A204.1 (cell line): ENCODE measurements around the gene HS2ST1.
A peak's percentile ranks its signal among the peaks of the same experiment; 100 is the strongest.
"Not testable (repeated sequence)": the region's sequence is repeated elsewhere in the genome, so short reads cannot be mapped to it uniquely, and the experiment has no call there.

Experiments used
- FAIRE-seq: peaks from 2 replicates; lab custom pipeline; 2012; peaks lifted over from hg19 to GRCh38; lab: Jason Lieb, UNC

The HS2ST1 gene

DNA sequence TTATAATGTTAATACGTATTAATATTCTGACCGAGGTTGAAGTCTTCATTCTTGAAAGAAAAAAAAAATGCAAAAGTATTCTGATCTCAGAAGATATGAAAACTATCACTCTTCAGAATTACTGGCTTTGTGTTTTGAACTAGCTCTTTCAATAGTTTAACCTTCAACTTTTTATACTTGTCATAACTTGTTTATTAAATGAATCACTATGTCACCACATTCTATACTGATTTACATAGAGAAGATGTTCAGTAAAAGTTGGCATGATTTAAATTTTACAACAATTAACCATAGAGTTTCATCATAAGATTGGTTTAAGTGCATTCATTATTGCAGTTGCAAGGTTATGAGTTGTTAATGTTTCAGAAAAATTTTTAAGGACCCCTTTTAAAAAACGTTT, 57.3 kb downstream of the HS2ST1 start:
- FAIRE-seq = peak; percentile 25

DNA sequence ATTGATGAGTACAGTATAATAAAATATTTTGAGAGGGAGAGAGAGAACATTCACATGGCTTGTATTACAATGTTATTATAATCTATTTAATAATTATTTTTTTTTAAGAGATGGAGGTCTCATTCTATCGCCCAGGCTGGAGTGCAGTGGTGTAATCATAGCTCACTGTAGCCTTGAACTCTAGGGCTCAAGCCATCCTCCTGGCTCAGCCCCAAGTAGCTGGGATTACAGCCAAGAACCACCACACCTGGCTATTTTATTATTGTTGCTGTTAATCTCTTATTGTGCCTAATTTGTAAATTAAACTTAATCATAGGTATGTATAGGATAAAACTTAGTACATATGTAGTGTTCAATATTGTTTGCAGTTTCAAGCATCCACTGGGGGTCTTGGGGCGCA, 57.8 kb downstream of the HS2ST1 start:
- no peak for FAIRE-seq

DNA sequence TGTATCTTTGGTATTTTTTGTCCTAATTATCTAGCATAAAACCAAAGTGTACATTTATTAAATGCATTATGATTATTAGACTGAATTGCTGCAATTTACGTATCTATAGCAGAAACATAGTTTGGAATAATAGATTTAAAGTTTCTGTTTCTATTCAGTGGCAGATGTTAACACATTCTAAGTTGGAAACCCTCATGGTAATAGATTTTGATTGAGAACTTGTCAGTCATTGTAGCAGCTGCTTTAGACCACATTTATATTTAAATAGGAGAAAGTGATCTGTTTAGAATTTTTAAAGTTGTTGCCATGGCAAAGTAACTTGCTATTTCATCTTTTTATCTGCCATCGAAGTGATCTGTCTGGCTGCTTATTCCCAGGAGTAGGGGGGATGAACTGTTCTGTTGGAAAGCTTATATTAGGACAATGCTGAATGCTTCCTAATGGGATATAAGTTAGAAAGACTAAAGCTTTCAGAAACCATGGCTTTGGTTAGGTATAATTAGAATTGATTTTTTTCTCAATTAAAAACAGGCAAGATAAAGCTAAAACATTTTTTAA, 61.6 kb downstream of the HS2ST1 start:
- no peak for FAIRE-seq

DNA sequence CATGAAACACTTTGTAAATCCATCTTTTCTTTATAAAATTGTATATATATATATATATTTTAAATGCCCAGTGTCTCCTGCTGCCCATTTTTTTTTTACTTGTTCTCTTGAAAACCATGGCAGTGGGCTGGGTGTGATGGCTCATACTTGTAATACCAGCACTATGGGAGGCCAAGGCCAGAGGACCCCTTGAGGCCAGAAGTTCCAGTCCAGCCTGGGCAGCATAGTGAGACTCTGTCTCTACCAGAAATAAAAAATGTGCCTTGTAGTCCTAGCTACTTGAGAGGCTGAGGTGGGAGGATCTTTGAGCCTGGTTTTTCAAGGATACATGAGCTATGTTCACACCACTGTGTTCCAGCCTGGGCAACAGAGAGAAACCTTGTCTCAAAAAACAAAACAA, 62.2 kb downstream of the HS2ST1 start:
- FAIRE-seq = no peak

DNA sequence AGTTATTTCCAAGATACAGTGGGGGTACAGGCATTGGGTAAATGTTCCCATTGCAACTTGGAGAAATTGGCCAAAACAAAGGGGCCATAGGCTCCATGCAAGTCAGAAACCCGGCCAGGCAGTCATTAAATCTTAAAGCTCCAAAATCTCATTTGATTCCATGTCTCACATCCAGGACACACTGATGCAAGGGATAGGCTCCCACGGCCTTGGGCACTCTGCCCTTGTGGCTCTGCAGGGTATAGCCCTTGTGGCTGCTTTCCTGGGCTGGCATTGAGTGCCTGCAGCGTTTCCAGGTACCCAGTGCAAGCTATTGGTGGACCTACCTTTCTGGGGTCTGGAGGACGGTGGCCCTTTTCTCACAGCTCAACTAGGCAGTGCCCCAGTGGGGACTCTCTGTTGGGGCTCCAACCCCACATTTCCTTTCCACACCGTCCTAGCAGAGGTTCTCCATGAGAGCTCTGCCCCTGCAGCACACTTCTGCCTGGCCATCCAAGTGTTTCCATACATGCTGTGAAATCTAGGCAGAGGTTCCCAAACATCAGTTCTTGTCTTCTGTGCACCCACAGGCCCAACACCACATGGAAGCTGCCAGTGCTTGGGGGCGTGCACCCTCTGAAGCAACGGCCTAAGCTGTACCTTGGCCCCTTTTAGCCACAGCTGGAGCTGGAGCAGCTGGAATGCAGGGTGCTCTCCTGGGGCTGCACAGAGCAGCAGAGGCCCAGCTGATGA, 67.2 kb downstream of the HS2ST1 start:
- FAIRE-seq = no peak

DNA sequence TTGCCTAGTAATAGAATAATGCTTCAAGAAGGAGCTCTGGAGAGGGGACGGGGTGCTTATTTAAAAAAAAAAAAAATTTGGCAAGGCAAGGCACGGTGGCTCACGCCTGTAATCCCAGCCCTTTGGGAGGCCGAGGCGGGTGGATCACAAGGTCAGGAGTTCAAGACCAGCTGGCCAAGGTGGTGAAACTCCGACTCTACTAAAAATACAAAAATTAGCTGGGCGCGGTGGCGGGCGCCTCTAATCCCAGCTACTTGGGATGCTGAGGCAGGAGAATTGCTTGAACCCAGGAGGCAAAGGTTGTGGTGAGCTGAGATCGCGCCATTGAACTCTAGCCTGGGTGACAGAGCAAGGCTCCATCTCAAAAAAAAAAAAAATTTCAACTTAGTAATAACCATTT, 69.2 kb downstream of the HS2ST1 start:
- not testable (repeated sequence) for FAIRE-seq

DNA sequence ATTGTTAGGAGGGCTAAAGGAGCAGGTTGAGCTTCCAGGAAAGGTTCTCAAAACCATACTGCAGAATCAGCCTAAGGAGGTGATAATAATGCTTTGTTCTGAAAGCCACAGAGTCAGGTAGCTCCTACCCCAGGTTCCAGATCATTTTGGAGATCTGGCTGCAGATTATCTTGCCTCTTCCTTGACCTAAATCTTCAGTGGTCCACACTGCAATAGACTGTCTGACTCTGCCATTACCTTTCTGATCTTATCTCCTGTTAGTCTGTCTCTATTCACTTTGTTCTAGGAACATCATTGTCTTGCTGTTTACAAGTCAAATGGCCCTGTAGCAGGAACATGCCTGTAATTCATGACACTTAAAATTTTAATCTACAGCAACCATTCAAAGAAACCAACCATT, 73.0 kb downstream of the HS2ST1 start:
- FAIRE-seq = no peak

DNA sequence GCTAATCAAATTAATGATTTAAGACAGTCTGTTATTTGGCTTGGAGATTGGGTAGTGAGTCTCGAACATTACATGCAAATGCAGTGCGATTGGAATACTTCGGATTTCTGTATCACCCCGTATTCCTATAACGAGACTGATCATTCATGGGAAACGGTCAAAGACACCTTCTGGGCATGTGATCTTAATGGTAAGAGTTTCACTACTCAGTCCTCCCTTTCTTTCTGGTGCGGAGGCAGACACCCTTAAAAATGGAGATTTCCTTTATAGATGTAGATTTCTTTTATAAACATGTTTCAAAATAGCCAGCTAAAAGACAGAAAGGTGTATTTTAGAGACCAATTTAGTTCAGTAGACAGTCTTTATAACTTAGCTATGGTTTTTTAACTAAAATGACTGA, 74.4 kb downstream of the HS2ST1 start:
- FAIRE-seq = no peak

DNA sequence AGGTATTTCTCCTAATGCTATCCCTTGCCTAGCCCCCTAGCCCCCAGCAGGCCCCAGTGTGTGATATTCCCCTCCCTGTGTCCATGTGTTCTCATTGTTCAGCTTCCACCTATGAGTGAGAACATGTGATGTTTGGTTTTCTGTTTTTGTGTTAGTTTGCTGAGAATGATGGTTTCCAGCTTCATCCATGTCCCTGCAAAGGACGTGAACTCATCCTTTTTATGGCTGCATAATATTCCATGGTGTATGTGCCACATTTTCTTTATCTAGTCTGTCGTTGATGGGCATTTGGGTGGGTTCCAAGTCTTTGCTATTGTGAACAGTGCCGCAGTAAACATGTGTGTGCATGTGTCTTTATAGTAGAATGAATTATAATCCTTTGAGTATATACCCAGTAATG, 75.3 kb downstream of the HS2ST1 start:
- FAIRE-seq = not testable (repeated sequence)

DNA sequence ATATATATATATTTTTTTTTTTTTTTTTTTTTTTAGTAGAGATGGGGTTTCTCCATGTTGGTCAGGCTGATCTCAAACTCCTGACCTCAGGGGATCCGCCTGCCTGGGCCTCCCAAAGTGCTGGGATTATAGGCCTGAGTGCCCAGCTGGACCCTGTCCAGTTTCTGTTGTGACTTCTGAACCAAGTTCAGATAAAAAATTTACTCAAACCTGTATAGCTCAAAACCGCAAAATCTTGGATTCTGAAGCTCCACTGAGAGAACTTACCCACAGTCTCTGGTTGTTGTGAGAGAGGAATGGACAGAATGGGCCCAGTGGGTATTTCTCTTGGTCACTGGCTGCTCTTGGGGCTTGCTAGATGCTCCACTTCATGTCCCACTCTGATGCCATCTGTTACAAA, 76.4 kb downstream of the HS2ST1 start:
- no peak for FAIRE-seq

DNA sequence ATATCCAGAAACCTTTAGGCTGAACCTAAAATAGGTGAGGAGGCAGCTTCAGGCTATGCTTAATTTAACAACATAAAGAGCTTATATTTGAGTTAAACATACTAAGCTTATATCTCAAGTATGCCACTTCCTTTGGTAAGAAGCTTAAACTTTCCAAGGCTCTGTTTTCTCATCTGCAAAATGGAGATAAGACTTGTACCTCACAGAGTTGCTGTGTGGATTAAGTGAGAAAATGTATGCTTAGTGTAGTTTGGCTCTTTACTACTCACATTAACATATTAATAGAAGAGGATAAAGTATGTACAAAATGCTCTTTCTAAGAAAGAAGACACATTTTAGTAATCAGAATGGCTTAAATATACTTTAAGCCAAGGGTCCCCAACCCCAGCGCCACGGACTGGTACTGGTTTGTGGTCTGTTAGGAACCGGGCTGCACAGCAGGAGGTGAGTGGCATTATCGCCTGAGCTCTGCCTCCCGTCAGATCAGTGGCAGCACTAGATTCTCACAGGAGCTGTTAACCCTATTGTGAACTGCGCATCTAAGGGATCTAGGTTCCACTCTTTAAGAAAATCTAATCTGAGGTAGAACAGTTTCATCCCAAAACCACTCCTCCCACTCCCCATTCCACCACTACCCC, 77.2 kb downstream of the HS2ST1 start:
- no peak for FAIRE-seq

DNA sequence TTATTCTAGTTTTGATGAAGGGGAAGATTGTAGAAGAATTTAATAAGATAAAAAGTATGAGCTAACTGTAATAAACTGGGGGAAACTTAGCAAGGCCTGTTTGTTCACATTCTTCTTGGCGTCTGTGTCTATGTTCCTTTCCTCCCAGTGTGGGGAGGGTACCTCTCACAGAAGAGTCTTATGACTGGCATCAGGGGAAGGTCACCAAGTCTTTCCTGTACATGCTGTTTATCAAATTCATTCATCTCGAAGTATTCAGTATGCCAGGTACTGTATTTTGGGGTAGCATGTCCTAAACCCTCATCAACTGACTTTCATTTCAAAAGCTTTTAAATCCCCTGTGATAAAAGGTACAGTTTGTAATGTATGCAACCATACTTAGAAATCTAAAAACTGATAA, 78.4 kb downstream of the HS2ST1 start:
- FAIRE-seq = no peak

DNA sequence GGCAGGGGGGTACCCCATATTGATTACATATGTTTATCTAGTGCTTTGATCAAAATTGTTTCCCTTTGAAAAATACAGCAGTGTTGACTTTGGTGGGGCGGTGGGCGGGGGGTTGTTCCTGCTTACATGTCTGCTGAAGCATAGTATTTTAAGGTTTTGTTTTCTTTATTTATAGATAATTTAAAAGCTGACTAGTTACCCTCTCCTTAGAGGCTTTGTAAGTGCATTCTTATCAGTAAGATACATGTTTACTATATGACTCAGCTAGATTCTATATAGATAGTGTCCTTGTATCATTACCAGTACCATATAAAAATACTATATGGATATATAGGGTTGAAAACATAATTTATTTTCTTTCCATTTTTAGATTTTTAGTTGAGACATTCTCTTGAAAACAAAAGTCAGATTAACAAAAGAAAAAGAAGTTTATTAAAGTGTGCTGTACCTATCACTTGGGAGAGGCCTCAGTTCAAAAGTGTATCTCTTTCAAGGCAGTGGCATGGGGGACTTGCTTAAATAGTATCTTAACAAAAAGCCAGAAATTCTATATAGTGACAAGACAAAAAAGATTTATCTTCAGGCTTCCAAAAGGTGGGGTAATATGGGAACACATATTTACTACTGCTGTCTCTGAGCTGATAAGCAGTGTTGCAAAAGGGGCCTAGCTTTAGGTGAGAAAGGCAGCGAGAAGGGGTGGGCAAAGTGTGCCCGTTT, 79.0 kb downstream of the HS2ST1 start:
- FAIRE-seq = no peak

DNA sequence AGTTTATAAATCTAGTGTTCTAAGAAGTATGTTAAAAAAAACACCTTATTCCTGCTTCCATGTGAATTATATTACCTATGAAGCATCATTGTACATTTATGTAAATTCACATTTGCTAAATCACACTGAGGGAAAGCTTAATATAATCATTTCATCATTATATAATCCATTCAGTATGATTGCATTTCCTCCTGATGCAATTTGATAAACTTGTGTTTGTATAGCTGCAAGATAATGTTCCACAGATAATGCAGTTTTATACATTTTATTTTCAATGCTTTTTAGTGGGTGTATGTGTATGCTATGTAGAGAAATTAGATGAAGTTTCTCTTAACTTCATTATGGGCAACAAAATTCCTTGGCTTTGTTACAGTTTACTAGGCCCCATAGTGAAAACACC, 79.6 kb downstream of the HS2ST1 start:
- no peak for FAIRE-seq

DNA sequence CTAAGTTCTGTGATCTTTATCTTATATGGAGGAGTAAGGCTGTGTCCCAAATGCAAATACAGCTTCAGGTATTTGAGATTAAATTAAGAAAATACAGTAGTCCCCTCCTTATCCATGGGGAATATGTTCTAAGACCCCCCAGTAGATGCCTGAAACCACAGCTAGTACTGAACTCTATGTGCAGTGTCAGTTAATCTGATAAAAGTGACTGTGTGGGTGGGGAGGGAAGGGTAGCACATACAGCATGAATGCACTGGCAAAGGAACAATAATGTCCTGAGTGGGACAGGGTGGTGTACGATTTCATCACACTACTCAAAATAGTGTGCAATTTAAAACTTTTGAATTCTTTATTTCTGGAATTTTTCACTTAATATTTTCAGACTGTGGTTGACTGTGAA, 83.1 kb downstream of the HS2ST1 start:
- no peak for FAIRE-seq

DNA sequence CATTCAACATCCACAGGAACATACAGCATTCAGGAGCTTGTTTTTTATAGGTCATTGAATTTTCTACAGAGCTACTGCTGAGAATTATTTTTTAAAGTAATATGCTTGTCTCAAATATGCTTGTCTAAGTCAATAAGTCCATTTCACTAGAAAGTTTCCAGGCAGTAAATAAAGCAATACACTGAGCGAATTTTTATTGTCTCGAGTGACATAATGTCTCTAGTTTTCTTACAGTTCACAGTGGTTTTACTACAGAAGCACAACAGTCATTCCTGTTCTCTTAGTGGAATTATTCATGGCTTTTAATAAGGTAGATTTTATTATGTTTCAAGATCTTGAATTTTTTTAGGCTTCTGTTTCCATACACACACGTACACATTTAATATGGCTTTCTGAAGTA, 83.8 kb downstream of the HS2ST1 start:
- no peak for FAIRE-seq

DNA sequence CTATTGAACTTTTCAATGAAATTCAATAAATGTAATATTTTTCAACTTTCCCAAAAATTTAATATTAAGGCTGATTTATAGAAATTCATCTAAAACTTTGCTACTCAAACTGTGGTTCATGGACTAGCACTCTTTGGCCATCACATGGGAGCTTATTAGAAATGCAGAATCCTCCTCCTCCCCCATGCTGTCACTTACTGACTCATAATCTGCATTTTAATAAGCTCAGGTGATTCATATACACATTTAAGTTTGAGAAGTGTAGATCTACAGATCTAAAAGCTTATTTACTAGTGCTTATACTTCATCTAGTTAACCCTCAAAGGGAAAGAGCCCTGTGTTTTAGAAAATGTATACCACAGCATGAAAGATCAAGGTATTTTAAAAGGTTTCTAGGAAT, 84.3 kb downstream of the HS2ST1 start:
- FAIRE-seq = no peak

DNA sequence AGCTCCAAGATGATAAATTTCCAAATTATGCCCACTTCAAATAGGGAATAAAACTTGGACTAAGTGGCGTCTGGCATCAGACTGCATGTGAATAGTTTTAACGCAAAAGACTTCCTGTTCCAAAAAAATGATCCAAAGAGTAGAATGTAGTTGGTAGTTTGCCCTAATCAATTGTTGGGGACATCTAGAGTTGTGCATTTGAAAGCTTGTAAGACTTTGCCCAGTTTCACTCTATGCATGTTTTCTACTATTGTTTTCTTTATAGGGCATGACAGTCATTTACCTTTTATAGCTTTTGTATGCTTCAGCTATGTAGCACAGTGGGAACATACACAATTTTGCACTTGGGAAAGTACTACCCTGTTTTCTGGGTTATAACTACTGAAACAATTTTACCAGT, 86.0 kb downstream of the HS2ST1 start:
- FAIRE-seq = no peak

DNA sequence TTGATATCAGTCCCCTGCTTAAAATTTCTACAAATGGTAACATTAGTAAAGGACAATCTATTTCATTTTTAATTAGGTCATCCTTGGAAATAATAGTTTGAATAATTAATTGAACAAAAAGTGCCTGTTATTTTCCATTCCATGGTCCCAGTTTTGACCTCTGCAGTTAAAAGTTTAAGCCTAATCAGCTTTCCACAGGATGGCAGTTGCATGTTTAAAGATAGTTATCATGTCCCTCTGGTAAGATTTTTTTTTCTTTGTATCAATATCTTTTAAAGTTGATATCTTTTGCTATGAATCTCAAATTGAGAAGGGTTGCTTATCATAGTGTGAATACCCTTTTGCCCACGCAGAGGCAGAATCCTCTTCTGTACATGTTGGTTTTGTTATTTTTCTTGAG, 90.4 kb downstream of the HS2ST1 start:
- FAIRE-seq = no peak

DNA sequence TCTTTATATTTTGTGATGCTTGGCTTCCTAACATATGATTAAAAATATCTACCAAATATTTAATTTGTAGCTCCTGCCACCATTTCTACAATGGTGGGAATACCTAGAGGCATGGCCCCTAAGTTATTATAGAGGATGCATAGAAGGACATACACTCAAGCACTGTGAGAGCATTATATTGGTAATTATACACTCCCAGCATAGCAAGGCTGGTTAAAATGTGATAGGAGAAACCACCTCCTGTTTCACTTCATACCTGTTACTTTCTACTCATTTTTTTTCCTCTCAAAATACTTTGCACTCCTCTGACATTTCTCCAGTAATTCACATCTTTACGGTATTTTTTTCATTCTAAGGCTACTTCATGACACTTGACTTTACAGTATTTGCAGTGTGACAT, 92.9 kb downstream of the HS2ST1 start:
- no peak for FAIRE-seq

DNA sequence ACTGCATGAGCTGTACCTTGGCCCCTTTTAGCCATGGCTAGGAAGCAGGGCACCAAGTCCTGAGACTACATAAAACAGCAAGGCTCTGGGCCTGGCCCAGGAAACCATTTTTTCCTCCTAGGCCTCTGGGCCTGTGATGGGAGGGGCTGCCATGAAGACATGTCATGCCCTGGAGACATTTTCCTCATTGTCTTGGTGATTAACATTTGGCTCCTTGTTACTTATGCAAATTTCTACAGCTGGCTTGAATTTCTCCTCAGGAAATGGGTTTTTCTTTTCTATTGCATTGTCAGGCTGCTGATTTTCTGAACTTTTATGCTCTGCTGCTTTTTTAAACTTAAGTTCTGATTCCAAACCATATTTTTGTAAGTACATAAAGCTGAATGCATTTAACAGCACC, 99.0 kb downstream of the HS2ST1 start:
- not testable (repeated sequence) for FAIRE-seq

DNA sequence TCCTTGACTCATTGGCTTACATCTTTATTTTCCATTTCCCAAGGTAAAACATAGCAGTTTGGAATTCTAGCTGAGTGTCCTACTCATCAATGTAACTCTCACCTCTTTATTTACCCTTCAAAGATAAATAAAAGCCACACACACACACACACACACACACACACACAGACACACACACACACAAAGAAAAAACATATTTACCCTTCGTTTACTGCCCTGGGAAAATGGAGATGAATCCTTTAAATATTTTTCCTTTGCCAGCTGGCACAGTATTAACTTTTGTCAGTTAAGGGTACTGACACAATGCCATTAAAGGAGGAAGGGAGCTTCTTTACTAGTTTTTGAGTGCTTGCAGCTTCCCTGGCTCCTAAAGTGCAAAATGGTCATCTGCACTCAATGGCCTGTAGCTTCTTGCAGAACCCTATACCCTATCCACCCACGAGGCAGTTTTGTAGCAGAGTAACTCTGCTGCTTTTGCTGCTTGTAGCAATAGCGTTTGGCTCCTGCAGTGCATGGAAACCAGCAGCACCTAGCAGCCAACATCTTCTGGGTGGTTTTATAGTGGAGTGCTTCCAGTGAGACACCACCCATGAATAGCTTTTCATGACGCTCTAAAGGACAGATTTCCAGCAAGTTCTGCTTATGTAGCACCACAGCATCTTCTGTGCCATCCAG, 103.7 kb downstream of the HS2ST1 start:
- FAIRE-seq = no peak

DNA sequence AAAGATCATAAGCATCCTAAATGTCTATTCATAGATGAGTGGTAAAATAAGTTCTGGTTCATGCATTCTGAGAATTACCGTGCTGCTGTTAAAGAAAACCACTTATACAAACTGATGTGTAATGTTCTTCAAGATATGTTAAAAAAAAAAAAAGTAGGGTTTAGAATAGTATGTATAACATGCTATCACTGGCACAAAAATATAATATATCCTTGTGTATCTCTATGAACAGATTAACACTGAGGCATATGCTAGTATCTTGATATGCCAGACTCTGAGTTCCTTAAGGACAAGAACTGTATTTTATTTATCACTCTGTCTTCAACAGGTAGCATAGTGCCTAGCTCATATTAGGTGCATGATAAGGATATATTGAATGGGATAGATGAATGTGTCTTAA, 108.9 kb downstream of the HS2ST1 start:
- no peak for FAIRE-seq
